NK-92 (cell line): ENCODE measurements around the gene ADAMTS1.

ENCODE experiments used
- DNase-seq: peaks from one replicate; lab custom pipeline; 2025; ENCODE audit not compliant: unreplicated experiment; lab: John Stamatoyannopoulos, UW

The ADAMTS1 gene

DNA sequence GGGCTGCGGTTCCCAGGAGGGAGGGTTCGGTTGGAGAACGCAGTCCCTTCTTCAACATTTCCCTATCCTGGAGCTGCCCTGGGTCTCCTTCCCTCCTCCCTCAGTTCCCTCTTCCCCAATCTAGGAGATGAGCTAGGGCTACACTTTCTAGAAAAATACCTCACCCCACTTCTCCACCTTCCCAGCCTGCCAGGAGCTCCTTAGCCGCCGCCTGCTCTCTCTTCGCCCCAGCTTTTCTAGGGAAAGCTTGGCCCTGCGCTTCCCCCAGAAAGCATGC lies 488 bp upstream of the ADAMTS1 start:
- DNase-seq: no peak

DNA sequence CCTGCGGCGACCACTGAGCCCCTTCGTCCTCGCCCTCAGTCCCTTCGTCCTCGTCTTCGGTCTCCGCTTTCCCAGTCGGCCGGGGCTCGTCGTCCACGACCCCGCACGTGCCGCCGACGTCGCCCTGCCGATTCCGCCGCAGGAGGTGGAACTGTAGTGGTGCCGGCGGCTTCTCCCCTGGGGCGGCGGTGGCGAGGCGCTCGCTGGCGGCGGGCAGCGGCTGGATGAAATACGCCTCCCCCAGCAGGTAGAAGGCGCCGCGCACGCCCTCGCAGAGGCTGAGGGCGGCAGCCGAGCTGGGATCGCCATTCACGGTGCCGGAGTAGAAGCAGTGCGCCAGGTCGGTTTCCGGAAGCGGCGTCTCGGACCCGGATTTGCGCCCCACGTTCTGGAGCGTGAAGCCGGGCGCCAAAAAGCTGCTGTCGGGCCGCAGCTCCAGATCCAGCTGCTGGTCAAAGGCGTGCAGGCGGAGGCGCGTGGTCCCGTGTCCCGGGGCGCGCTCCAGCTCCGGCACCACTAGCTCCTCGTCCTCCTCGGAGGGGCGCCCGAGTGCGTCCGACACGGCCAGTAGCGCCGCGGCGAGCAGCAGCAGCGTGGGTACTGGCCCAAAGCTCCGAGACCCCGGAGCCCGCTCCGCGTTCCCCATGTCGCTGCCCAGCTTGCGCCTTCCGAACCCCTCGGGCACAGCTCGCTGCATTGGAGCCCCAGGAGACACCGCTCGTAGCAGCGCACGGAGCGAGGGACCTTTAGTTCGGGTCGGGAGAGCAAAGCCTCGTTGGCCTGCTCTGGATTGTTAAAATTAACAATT lies 747 bp downstream of the ADAMTS1 start:
- no peak for DNase-seq

DNA sequence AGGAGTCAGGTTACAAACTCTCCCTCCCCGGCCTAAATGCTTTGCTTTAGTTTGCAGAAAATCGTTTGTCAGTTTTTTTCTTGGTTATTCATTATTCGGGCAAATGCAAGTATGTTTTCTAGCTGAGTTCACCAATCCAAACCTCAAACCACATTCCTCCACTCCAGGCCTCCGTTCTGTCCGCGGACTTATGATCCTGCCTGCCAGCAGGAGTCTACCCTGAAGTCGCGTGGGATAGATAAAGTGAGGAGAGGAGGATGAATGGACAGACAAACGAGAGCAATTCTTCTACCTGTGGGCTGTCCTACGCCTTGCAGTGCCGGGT lies 1.3 kb downstream of the ADAMTS1 start:
- DNase-seq: no peak

DNA sequence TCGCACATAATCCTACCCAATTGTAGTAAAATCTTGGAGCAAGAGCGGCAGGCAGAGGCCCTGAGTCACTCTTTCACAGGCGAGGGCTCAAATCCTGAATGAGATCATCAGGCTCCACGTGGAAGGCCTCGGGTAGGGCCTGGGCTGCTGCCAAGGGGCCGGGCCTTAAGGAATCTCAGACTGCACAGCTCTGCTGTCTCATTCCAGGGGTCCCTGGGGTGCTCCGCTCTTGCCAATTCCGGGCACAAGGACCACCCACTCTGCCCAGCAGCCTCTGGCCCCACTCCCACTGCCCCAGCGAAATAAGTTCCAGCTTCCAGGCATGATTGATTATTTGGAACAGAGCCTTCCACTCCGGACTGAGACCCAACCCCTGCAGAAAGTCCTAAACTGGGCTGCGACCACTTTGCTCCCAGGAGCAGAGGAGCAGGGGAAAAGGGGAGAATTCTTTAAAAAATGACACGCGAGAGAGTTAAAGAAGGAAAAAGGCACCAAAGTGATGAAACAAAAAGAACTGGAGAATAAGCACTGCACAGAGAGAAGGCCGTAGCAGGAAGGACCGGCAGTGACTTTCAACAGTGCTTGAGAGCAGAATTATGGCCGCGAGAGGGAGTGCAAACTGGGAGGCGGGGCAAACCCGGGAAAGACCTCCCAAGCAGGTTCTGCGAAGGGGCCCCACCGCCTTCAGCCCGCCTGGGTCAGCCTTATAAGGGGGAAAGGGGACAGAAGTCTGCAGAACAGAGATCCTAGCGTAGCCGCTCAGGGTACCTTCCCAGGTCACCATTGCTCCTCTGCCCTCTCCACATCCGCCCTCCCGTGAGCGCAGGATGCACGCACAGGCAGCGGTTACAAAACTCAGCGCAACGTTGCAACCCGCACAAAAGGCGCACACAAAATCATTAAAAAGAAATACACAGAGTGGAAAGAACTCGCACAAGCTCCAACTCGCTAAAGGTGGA lies 2.0 kb downstream of the ADAMTS1 start:
- no peak for DNase-seq

DNA sequence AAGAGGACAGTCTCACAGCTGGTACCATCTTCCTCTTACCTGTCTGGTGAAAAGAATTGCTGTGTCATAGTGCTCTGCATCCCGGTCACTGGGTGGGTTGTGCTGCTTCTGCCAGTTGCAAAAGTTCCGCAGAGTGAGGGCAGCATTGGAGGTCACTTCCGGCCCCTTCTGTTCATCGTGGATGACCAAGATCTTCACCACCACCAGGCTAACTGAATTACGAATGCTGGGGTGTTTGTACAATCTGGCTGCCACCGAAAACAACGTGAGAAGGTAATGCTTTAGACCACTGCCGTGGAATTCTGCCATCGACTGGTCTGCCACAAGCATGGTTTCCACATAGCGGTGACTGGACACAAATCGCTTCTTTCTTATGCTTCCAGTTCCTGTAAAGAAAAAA lies 2.9 kb downstream of the ADAMTS1 start:
- DNase-seq: no peak

DNA sequence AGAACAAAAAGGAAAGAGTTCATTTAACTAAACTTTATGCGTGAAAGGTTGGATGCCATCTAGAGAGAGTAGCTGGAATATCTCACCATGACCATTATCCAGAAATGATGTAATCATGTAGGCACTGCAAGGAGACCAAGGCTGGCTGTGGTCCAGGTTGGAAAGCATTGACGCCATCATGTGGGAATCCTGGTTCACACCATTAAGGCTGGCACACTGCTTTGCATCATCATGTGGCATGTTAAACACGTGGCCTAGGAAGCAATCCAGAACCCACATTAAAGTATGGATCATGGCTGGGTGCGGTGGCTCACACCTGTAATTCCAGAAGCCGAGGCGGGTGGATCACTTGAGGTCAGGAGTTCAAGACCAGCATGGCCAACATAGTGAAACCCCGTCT lies 4.3 kb downstream of the ADAMTS1 start:
- no peak for DNase-seq

DNA sequence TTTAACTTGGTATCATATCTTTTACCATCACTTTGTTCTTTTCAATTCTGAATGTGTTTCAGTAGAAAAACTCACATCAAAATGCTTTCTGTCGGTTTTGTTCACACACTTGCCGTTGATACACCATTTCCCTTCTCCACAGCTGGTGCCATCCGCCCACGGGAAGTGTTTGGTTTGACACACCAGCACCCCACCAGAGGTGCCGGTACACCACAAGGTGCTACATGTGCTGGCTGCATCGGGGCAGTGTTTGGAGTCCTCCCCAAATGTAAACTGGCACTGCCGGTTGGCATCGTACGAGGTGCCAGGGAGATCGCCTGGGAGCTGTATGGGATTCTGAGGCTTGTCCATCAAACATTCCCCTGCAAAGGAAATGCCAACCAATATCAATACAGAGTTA lies 5.0 kb downstream of the ADAMTS1 start:
- DNase-seq: no peak

DNA sequence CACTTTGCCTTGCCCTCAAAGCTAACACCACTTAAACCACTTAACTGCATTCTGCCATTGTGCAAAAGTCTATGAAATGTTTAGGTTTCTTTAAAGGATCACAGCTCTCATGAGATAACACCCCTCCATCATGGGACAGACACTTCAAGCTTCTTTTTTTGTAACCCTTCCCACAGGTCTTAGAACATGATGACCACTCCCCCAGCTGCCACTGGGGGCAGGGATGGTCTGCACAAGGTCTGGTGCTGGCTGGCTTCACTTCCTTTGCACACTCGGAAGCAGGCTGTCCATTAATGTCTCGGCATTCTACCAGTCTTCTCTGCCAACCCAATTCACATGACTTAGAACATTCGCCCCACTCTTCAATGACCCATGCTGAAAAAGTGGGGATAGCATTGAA lies 7.7 kb downstream of the ADAMTS1 start:
- DNase-seq: no peak

DNA sequence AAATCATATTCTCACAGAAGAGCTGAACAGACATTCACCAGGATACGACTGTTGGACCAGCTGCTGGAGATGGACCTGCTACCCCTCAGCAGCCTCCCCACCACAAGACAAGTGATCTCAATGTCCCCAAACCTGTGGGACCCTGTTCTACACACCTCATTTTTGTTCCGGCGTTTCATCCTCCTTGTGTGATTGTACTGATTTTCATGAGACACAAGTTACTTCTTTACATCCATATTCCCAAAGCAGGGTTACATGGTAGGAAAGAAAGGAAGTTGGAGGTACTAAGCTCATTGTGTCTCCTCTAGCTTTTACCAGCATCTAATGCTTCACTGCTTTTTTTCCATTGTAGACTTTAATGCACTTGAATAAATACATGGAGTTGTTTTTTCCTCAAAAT lies 8.7 kb downstream of the ADAMTS1 start:
- no peak for DNase-seq

DNA sequence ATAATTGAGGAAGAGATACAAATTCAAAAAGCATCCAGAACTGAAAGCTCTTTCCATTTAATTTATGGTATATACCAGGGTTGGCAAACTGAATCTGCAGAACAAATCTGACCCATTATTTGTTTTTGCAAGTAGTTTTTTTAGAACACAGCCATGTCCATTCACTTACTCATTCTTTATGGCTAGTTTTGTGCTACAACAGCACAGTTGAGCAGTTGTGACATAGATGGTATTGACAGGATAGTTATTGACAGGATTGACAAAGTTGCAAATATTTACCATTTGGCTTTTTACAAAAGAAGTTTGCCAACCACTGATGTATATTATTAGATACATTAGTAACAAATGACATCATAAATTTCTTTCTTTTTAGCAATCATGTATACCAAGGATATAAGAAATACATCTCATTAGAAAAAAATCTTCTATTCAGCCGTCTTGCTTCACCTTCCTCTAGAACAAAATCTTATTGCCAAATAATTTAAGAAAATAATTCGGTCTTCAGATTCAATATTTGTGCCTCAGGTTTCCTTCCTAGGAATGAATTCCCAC lies 9.4 kb downstream of the ADAMTS1 start:
- DNase-seq: no peak

DNA sequence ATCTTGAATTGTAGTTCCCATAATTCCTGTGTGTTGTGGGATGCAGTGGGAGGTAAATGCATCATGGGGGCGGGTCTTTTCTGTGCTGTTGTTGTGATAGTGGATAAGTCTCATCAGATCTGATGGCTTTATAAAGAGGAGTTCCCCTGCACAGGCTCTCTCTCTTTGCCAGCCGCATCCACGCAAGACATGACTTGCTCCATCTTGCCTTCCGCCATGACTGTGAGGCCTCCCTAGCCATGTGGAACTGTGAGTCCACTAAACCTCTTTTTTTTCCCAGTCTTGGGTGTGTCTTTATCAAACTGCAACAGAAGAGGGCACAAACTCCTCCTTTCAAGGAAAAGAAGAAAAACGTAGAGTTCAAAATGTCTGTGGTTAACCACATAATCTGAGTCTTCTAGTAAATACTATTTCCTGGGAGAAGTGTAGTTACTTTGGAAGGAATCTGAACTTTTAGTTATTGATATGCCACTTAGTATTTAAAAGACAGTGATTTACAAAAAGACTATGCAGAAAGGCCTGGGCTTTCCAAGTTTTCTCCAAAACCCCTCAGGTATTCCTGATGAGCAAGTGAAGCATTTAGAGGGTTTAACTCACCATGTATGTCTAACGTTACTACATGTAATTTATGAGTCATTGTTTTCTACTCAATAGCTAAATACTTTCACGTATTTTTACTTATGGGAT lies 10.0 kb downstream of the ADAMTS1 start:
- no peak for DNase-seq

DNA sequence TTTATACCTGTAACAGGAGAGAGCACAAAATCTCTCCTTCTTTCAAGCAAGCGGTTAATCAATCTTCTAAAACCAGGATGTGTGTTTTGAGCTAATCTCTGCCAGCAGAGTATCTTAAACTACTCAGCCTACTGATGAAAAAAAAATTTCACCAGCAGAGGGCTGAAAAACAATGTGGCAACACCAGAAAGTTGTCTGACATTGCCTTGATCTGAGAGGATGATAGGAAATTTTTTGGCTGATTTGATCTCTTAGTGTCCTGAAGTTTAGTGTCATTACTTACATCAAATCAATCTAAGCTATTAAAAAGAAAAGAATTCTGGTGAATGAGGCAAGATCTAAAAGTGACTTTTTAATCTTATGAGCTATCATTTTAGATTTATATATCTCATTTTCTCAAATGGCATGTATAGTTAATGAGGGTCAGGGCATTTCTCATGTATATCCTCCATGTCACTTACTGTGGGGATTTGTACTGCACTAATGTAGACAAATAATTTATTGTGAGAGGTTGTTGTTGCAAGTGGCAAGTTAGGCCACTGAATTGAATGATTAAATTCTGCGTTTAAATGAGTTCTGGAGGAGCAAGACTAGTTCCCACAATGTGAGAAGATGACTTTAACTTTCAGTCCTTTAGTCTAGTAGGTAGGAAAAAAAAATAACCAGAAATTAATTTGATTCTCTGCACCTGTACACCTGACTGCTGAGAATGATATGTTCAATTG lies 10.9 kb downstream of the ADAMTS1 start:
- no peak for DNase-seq

DNA sequence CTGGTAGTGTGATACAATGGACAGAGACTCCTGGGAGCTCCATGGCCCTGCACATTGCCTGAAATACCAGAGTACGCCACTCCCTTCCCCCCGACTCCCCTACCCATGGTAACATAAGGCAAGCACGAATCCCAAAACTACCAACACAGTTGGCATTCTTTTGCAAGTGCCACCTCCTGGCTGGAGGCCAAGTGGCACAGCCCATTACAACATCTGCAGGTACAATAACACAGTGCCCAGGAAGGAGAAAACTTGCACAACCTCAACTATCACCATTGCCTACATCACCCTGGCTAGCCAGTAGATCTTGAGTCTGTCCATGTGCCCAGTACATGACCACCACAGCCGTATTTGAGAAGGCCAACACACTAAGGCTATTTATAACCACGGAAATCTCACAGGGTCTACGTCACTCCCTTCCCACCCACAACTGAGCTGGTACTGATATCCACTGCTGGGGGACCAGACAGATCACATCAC lies 11.7 kb downstream of the ADAMTS1 start:
- no peak for DNase-seq

DNA sequence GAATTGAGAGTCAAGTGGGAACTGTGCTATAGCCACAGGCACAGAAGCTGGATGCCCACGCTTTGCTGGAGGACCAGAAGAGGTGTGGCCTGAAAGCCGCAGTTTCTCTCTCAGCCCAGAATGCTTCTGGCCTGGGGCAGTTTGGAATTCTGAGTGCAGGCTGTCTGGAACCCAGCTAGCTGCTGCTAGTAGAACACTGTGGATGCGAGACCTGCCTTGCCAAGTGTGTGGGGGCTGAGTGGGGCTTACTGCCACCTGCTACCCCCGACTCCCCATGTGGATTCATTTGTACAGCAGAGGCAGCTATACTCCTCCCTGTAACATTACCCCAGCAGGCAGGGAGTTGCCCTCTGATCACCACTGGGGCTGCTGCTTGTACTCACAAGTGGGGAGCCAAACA lies 12.2 kb downstream of the ADAMTS1 start:
- no peak for DNase-seq

DNA sequence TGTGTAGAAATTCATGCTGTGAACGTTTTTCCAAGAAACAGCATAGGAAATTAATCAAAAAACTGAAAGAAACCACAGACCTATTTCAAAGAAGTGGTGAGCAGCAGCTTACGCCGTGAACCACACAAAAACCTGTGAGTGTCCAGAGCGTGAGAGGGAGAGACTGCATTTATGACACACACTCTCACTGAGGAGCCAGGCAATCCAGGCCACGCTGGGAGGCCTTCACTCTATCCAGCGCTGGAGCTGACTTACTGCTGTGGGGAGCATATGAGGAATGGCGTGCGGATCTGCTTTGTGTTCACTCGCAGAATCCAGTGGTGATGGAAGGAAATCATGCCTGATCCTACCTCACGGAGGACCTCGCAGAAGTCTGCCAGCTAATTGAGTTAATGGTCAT lies 12.7 kb downstream of the ADAMTS1 start:
- DNase-seq: no peak

DNA sequence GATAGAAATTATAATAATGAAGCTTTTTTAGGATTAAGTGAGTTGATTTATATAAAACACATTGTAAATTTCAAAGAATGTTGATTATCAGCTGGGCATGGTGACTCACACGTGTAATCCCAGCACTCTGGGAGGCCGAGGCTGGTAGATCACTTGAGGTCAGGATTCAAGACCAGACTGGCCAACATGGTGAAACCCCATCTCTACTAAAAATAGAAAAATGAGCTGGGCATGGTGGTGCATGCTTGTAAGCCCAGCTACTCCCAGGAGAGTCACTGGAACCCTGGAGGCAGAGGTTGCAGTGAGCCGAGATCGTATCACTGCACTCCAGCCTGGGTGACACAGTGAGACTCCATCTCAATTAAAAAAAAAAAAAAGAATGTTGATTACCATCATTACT lies 18.4 kb downstream of the ADAMTS1 start:
- no peak for DNase-seq

DNA sequence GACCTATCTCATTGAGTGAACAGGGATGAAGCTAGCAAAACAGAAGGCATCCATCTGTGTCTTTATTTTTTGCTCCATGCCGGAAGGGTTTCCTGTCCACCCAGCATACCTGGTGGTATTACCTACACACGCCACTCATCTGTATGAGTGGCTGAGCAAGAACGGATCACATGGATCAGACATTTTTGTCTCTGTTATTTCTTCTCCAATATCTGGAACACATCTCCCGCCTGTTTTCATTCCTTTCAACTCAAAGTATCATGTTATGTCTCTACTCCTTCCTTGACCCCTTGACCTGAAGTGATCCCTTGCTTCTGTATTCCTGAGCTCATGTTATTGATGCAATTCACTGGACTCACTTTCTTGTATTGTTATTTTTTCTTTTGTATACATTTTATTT lies 24.7 kb downstream of the ADAMTS1 start:
- no peak for DNase-seq

DNA sequence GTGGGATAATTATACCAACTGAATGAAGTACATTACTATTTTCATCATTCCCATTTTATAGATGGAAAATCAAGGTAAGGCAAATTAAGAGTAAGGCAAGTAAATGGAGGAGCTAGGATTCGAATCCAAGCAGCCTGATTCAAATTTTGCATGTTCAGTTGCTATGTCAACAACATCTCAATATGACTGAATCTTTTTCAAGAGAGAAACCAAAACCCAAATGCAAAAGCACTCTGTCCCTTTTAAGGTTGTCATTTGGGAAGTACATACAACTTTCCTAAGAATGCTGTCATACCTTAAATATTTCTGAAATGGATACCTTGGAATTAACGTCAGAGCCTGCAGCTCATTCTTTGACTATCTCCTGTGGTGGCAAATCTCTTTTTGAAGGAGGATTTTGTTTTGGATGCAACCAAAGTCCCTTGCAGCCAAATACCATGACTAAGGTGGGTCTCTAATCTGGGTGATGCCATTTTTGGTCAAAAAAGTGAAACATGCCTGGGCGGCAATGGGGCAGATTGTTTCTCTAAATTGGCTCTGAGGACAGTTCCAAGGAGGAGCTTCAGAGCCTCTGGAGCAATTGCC lies 25.4 kb downstream of the ADAMTS1 start:
- no peak for DNase-seq

DNA sequence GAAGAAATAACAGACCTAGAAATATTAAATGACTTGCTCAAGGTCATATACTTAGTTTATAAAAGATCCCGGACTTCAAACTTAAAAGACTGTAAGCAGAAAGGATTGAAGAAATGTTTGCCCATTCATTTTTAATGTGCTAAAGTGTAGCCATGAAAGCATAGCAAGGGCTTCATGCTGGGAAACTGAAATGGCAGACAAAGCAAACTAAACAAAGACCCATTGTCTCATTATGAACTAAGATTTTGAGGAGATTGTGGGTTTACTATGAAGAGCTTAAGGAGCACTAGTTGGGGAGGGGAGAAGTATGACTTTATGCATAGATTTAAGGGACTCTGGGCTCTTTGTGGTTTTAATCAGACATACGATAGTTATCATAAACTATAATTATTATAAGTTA lies 26.3 kb downstream of the ADAMTS1 start:
- no peak for DNase-seq

DNA sequence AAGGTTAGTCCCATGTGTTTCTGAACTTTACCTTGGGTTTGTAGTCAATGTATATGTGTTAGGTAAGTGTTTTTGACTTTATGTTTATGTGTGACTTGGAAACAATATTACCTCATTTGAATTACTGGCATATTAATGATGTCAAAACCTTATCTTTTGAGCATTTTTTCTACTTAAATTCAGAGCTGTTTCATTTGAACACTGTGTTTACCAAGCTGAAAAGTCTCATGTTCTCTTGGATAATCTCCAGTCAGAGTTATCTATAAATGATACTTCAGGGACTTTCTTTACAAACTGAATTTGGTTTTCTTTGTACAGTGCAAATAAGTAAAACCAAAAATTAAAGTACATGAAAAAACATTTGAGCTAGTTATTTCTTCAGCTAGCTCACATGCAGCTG lies 30.0 kb downstream of the ADAMTS1 start:
- no peak for DNase-seq

DNA sequence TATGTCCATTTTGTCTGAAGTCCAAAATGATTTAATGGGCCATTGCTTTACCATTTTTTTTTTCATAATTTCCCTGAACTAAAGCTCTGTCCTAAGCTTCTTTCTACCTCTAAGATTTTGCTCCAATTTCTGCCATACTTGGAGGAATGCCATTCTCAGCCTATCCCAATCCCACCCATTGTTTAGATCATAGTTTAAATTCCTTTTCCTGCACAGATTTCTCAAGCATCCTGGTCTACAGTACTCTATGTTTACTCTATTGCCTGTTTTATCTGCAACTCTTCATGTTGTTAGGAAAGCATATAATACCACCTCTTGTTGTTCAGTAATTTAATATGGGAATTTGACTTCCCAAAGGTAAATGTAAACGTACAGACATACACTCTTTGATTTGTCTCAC lies 30.8 kb downstream of the ADAMTS1 start:
- no peak for DNase-seq
